Stimulated activated CD4-positive, alpha-beta T cell treated with anti-CD3 and anti-CD28 coated beads, TNF-alpha, amount 100 ng/mL, for 4 hours (primary cell): Measurements from ENCODE around the gene RCC2.
"Not testable (repeated sequence)": the region's sequence is repeated elsewhere in the genome, so short reads cannot be mapped to it uniquely, and the experiment has no call there.

Experiments
- DNase-seq, 3 experiments: peaks; one replicate each; pipeline ENCODE4 v3.0.0-alpha.2; 2020; ENCODE audit warnings: low read depth in 3 of 3

The RCC2 gene

GRCh38 chr1:17419626-17420328 is 19.7 kb downstream of the RCC2 start:
- DNase-seq, result peak; percentile 34 to 43 (median 41)

GRCh38 chr1:17416389-17416788 is 23.1 kb downstream of the RCC2 start:
- DNase-seq, result no peak

DNA sequence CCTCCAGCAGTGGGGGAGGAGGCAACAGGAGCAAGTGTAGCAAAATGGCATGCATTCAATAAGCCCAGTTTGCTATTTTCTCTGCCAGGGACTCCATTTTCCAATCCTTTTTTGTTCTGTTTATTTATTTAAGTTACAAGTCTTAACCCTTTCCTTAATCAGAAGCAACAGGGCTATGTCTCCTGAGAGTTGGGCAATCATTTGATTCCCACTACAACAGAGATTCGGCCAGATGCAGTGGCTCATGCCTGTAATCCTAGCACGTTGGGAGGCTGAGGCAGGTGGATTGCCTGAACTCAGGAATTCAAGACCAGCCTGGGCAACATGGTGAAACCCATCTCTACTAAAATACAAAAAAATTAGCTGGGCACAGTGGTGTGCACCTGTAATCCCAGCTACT is 25.5 kb downstream of the RCC2 start:
- DNase-seq, result no peak

GRCh38 chr1:17412093-17412870 is 27.2 kb downstream of the RCC2 start:
- no peak for DNase-seq

DNA sequence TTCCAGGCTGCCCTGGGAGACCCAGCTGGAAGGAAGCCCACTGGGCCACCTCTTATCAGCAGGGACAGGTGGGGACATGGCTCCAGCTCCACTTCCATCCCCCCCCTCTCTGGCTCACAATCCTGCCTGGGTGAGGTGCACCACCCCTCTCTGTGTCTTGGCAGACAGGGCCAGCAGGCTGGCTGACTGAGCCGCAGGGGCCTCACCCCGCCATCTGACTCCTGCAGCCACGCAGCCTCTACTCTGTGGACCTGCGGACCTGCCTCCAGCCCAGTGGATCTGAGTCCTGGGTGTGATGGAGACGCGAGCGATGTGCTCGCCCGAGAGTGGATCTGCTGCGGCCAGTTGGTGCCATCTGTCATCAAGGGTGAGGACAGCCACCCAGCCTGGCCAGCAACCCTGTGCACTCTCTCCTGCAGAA is 30.1 kb downstream of the RCC2 start:
- no peak for DNase-seq

DNA sequence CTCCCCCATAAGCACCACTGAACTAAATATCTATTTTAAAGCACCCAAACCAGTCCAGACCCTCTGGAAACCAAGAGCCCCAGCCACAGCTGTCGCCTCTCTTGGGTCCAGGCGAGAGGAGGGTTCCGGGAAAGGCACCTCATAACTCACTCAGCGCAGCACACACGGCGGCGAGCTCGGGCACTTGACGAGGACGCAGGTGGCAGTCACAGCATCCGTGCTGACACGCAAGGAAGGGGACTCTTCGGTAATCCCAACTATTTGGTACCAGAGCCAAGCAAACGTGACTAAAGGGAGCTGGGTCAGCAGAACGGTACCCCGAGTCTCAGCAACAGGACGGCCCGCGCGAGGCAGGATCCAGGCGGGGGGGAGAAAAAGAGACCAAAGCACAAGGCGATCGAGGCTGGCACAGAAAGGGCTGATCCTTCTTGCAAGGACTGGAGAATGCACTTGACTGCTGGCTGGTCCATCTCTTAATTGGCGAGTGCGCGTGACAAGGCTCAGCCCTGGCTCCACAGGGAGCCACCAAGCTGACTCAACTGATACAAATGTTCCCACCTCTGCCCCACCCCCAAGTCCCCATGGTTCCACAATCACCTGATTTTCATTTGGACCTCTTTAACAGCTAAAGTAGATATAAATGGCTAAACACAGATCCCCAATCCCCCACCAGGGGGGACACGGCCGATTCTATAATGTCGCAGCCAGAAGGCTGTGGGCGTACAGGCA is 31.5 kb downstream of the RCC2 start:
- DNase-seq, result not testable (repeated sequence)

DNA sequence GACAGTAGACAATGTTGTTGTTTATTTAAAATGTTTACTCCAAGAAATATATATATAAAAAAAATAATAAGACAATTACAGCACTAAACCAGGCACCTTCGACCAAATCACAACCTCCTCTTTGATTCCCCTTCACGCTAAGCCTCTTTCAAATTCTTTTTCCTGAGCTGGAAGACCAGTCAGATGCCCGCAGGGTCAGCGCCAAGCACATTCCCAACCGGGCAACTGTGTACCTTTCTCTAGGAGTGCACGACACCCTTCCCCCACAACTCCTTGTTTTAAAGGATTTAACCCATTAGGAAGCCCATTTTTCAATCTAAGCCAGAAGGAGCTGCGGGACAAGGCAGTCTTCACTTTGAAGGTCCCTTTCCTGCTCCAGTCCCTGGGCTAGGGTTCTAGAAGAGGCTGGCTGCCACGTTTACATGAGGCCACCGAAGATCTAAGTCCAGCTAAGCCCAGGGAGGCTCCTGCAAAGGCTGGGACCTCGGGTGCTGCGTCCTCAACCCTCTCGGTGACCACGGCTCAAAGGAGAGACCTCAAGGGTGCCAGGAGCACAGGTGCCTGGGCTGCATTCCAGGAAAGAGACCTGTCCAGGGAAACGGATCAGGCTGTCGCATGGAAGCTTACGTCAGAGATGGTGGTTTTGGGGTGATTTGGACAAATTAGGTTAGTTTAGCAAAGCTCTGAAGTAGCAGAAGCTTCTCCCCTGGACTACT is 32.6 kb downstream of the RCC2 start:
- not testable (repeated sequence) for DNase-seq

GRCh38 chr1:17405898-17406759 is 33.3 kb downstream of the RCC2 start:
- peak in 1 of 3 experiments; percentile 14 for DNase-seq

DNA sequence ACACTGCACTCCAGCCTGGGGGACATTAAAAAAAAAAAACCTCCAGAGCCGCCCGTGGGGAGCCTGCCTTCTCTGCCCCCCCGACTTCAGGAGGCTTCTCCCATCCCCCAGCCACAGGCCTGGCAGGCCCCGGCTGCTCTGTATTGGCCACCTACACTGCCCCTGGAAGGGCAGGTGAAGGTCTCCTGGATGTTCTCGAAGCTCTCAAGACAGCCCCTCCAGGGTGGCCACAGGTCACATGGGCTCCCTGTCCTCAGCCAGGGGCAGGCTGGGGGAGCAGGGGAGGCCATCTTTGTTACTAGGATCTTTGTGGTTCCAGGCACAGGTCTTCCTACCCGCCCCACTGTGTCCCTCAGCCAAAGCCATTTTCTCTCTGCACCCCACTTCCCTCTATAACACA is 34.7 kb downstream of the RCC2 start:
- DNase-seq, result no peak

DNA sequence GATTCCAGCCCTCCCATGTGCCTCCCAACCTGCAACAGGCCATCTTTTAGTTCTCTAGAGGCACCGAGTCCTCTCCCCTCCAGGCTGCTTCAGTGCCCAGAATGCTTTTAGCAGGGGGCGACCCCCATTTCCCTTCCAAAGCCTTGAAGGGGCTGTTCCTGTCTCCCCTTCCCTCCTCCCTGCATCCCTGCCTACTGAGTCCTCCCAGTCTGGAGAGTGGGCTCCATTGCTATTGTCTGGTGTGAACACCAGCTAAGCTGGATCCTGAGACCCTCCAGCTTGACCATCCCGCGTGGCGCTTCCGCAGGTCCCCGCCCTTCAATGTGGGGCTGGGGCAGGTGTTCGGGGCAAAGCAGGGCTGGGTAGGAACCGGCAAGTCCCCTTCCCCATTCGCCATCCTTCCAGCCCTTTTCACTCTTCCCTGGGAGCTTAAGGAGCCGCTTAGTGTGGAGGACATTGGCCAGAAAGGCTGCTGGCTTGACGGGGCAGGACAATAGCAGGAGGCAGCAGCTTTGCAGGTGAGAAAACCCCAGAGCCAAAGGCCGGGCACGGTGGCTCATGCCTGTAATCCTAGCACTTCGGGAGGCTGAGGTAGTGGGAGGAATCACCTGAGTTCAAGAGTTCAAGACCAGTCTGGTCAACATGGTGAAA is 35.3 kb downstream of the RCC2 start:
- no peak for DNase-seq

DNA sequence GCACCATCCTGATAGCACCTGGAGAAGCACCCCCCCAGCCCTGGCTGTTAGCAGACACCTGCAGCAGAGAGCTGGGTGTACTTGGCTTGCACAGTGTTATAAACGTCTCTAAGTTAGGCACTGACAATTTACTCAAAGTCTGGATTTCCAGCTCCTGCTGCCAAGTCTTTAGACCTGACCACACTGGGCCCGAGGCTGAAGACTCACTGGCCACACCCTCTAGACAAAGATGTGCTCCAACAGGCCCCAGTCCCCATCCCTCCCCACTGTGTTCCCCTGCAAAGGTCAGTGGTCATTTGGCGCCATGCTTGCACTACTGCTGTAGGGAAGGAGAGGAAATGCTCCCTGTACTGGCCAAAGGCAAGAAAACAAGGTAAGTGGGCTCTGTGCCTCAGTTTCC is 36.4 kb downstream of the RCC2 start:
- DNase-seq, result no peak

DNA sequence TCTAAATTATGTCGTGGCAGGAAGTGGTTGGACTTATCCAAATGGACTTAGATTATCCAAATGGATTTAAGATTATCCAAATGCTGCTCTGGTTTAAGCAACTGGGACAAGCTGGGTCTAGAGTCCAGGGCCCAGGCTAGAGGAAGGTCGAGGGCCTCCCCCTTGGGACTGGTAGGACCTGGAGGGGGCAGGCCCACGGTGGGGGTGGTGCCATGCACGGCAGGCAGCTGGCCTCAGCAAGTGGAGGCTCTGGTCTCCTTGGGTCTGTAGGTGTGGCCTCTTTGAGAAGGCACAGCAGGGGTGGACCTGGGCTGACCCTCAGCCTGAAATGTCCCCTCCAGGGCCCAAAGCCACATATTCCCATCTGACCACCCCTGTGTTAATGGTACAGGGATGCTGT is 37.6 kb downstream of the RCC2 start:
- no peak for DNase-seq

GRCh38 chr1:17400725-17401341 is 38.6 kb downstream of the RCC2 start:
- no peak for DNase-seq

DNA sequence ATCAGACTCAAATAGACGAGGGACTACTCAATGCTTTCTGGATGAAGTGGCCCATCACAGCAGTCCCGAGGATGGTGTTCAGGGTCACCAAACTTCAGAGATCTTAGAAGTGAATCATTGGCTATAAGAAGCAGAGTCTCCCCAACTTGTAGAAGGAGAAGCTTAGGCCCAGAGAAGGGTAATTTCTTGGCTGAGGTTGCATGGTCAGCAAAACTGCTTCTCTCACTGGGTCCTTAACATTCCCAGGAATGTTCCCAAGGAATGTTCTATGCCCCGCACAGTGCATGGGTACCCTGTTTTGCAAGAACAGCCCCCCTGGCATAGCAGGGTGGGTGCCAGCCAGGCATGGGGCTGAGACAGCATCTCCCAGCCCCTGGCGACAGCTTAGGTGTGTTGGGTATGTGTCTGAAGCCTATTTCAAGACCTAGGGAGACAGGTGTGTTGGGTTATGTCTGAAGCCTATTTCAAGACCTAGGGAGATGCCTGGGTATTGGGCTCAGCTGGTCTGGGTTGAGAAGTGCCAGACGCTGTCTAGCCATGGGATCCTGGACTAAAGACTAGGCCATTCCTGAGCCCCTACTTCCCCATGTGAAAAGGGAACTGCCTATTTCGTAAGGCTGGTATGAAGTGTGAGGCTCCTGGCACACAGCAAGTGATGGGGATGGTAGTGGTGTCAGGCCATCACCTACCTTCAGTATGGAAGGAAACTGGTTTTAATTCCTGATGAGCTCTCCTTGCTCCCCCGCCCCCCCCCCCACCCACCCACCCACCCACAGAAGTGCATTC is 41.4 kb downstream of the RCC2 start:
- no peak for DNase-seq

DNA sequence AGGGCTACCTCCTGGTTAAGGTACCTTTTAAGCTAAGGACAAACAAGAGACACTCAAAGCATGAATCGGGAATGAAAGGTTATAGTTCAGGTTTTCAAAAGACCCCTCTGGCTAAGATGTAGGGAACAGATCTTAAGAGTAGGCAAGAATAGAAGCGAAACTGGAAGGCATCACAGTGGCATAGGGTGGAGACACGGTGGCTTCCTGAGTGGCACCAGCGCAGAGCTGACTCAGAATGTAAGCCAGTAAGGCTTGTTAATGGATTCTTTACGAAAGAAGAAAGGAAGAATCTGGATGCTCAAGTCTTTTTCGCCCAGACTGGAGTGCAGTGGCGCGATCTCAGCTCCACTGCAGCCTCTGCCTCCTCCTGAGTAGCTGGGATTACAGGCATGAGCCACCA is 46.2 kb downstream of the RCC2 start:
- no peak for DNase-seq

DNA sequence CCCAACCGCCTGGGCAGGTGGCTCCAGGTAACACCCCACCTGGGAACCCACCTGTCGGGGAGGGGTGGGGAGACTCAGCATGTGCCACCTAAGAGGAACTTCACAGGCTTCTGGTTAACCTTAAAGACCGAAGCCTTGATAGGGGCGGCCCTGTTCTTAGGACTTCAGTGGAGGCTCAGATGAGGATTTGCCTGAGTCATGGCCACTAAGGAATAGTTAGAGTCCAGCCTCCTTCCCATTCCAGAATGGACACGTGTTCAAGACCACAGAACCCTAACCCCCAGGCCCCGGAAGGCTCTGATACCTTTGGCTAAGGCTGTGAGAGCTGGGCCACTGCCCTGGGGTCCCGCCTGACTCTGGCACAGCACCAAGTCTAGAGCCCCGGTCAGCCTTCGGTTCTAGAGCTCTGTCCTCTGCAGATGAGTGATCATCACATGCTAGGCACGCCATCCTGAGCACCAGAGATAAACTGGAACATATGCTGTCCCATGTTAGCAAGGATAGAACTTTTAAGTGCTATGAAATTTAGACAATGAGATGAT is 47.2 kb downstream of the RCC2 start:
- DNase-seq, result no peak

- no peak for DNase-seq
Measured at GRCh38 chr1:17381161-17381560, 58.3 kb downstream of the RCC2 start.

GRCh38 chr1:17377325-17377953 is 62.0 kb downstream of the RCC2 start:
- no peak for DNase-seq
